HCT116 (cell line): Measurements from ENCODE around the gene PRPSAP1.

Experiments
- CTCF ChIP-seq, 3 experiments: fragments of 200-600 bp in 1 of 3; sonication (generic) in 1 of 3; IDR thresholded peaks in 2 of 3; conservative IDR thresholded peaks in 1 of 3; 2 replicates each; pipeline ENCODE4 v1.5.1; 2012 to 2017; ENCODE audit warnings: low read depth in 2 of 3, low read length in 2 of 3, antibody characterized with exemption in 1 of 3, borderline replicate concordance in 1 of 3, control low read depth in 1 of 3, mild to moderate bottlenecking in 1 of 3, mixed read lengths in 1 of 3, mixed run types in 1 of 3, moderate library complexity in 1 of 3; ENCODE audit not compliant: insufficient read depth in 1 of 3
- EGR1 ChIP-seq: IDR thresholded peaks from 2 replicates; pipeline ENCODE4 v1.6.1; 2012; ENCODE audit warnings: low read depth
- EZH2 ChIP-seq: fragments of 200-600 bp; sonication (generic); IDR thresholded peaks from 2 replicates; pipeline ENCODE4 v1.6.1; 2017; ENCODE audit warnings: antibody characterized with exemption, mixed run types
- JUND ChIP-seq: IDR thresholded peaks from 2 replicates; pipeline ENCODE4 v1.6.1; 2012
- MAX ChIP-seq: IDR thresholded peaks from 2 replicates; pipeline ENCODE4 v1.6.1; 2012
- POLR2A ChIP-seq: IDR thresholded peaks from 2 replicates; pipeline ENCODE4 v1.7.0; 2011; ENCODE audit warnings: borderline replicate concordance; ENCODE audit not compliant: insufficient read depth, insufficient read length; ENCODE audit errors: extremely low read depth
- POLR2AphosphoS5 ChIP-seq: IDR thresholded peaks from 2 replicates; pipeline ENCODE4 v1.6.1; 2011; ENCODE audit warnings: mild to moderate bottlenecking, low read depth, low read length, moderate library complexity
- RAD21 ChIP-seq: IDR thresholded peaks from 2 replicates; pipeline ENCODE4 v1.6.1; 2012; ENCODE audit warnings: low read depth, mild to moderate bottlenecking
- REST ChIP-seq: IDR thresholded peaks from 2 replicates; pipeline ENCODE4 v1.6.1; 2012; ENCODE audit warnings: low read depth
- SIN3A ChIP-seq: IDR thresholded peaks from 2 replicates; pipeline ENCODE4 v1.6.1; 2012; ENCODE audit warnings: low read depth
- SRF ChIP-seq: IDR thresholded peaks from 2 replicates; pipeline ENCODE4 v1.6.1; 2012; ENCODE audit warnings: low read depth
- ZNF274 ChIP-seq: fragments of 200-500 bp; sonication (Bioruptor generic); IDR thresholded peaks from 2 replicates; pipeline ENCODE4 v1.6.1; 2014; ENCODE audit warnings: mild to moderate bottlenecking, low read depth, low read length, inconsistent platforms

- TF ChIP-seq CTCF (IDR thresholded peaks at IDR 0.05 in 2 of 3, conservative IDR thresholded peaks at IDR 0.05 in 1 of 3; ENCODE audit: borderline replicate concordance in 1 of 3, insufficient read depth in 1 of 3, low read depth in 2 of 3, low read length in 2 of 3) (no peak), POLR2A (no peak), SRF (no peak), SIN3A (no peak), EGR1 (no peak), ZNF274 (no peak), RAD21 (no peak), EZH2 (no peak), MAX (no peak), JUND (no peak), REST (no peak), POLR2AphosphoS5 (no peak)
Observed at GRCh38 chr17:76398523-76399174, 44.9 kb upstream of the PRPSAP1 start.
